Measurements from ENCODE around the gene ACTL10. TPM values are rescaled to one million over a fixed set of nuclear protein-coding genes. Genes with fewer than 3 reads are reported as not detected.

The ACTL10 gene
- total RNA-seq, 1 donor from 2014 or later = 26.3 TPM

- no peak for DNase-seq (ENCODE audit: low spot score in 2 of 2)
- H3K27me3 ChIP-seq = no peaks in the 10 kb centered on the region
- H3K4me1 ChIP-seq = peaks cover 5 to 21% of the 10 kb centered on the region in 2 donors
- H3K27ac ChIP-seq = peak within 1 kb of the TSS; percentile 96
- peak within 1 kb of the TSS; percentile 81 to 89 for H3K4me3 ChIP-seq
- no peak for TF ChIP-seq CTCF (IDR thresholded peaks at IDR 0.05)
- intact Hi-C loops (cut with DNase I) = no loop called here
- no peaks in the 10 kb centered on the region for H3K9me3 ChIP-seq
- peaks cover 30 to 31% of the 10 kb centered on the region in 2 donors for H3K36me3 ChIP-seq
Observed at GRCh38 chr20:33662172-33662571, 4.6 kb upstream of the ACTL10 start, which contains the start of gene C20orf144. C20orf144 (plus strand) TSS chr20:33662327; CDS start chr20:33662346, 19 bp downstream.

GRCh38 chr20:33663161-33664084, 3.3 kb upstream of the ACTL10 start:
- H3K4me1 ChIP-seq = peaks cover 9 to 26% of the 10 kb centered on the region in 2 donors
- H3K27ac ChIP-seq = peak overlapping the region; percentile 96
- peak overlapping the region; percentile 81 to 89 for H3K4me3 ChIP-seq
- TF ChIP-seq CTCF (IDR thresholded peaks at IDR 0.05) = no peak
- H3K36me3 ChIP-seq = peaks cover 17 to 18% of the 10 kb centered on the region in 2 donors
- H3K27me3 ChIP-seq = no peaks in the 10 kb centered on the region
- intact Hi-C loops (cut with DNase I) = no loop called here
- DNase-seq (ENCODE audit: low spot score in 2 of 2) = peak in 1 of 2 donors; percentile 89
- no peaks in the 10 kb centered on the region for H3K9me3 ChIP-seq

- peaks cover 9 to 12% of the 10 kb centered on the region in 2 donors for H3K36me3 ChIP-seq
- peak overlapping the region; percentile 81 to 89 for H3K4me3 ChIP-seq
- intact Hi-C loops (cut with DNase I) = no loop called here
- peak in 1 of 2 donors; percentile 64 for DNase-seq (ENCODE audit: low spot score in 2 of 2)
- no peaks in the 10 kb centered on the region for H3K27me3 ChIP-seq
- TF ChIP-seq CTCF (IDR thresholded peaks at IDR 0.05) = no peak
- peak overlapping the region; percentile 96 for H3K27ac ChIP-seq
- peaks cover 9 to 26% of the 10 kb centered on the region in 2 donors for H3K4me1 ChIP-seq
- no peaks in the 10 kb centered on the region for H3K9me3 ChIP-seq
Observed at GRCh38 chr20:33664085-33664761, 2.5 kb upstream of the ACTL10 start.

GRCh38 chr20:33664762-33665144, 2.0 kb upstream of the ACTL10 start:
- Histone ChIP-seq H3K9me3 (no peaks in the 10 kb centered on the region), H3K4me3 (no peak overlapping the region), H3K4me1 (peaks cover 9 to 26% of the 10 kb centered on the region in 2 donors), H3K27ac (peak overlapping the region; percentile 96), H3K27me3 (no peaks in the 10 kb centered on the region), H3K36me3 (peaks cover 4 to 6% of the 10 kb centered on the region in 2 donors)
- DNase-seq (ENCODE audit: low spot score in 2 of 2) = peak in 1 of 2 donors; percentile 59
- TF ChIP-seq CTCF (IDR thresholded peaks at IDR 0.05) = no peak
- intact Hi-C loops (cut with DNase I) = loop anchor here (5.0 kb wide), 3 partner anchors 207 to 328 kb away; partner anchors contain the start of genes RALY and SNTA1

GRCh38 chr20:33667245-33667675, 517 bp downstream of the ACTL10 start:
- intact Hi-C loops (cut with DNase I) = loop anchor here (2.0 to 5.0 kb wide), 4 partner anchors 64 to 325 kb away; partner anchors contain the start of genes RALY, SNTA1 and ZNF341
- peak in 1 of 2 donors; percentile 85 for DNase-seq (ENCODE audit: low spot score in 2 of 2)
- Histone ChIP-seq H3K36me3 (no peaks in the 10 kb centered on the region), H3K9me3 (no peaks in the 10 kb centered on the region), H3K27ac (peak overlapping the region; percentile 88 to 93), H3K4me1 (peaks cover 9 to 44% of the 10 kb centered on the region in 2 donors), H3K4me3 (peak overlapping the region; percentile 65 to 70), H3K27me3 (no peaks in the 10 kb centered on the region)
- TF ChIP-seq CTCF (IDR thresholded peaks at IDR 0.05) = no peak

All from ascending aorta (tissue), 2 donors.